Skeletal muscle tissue (tissue), 4 donors: ENCODE measurements around the gene PIGU. TPM values are rescaled to one million over a fixed set of nuclear protein-coding genes. Genes with fewer than 3 reads are reported as not detected.
"Not testable (repeated sequence)": the region's sequence is repeated elsewhere in the genome, so short reads cannot be mapped to it uniquely, and the experiment has no call there.

ENCODE experiments used
- H3K27ac ChIP-seq: one replicate; pipeline ENCODE4 v1.7.0; 2013; ENCODE audit warnings: mild to moderate bottlenecking, low read depth, low read length, inconsistent platforms
- H3K27me3 ChIP-seq, 3 donors: one replicate each; pipeline ENCODE4 v1.7.0; 2013; ENCODE audit warnings: low read length in 3 of 3; ENCODE audit not compliant: control insufficient read depth in 3 of 3, insufficient read depth in 3 of 3
- H3K36me3 ChIP-seq, 3 donors: one replicate each; pipeline ENCODE4 v1.7.0; 2013; ENCODE audit warnings: low read length in 3 of 3; ENCODE audit not compliant: control insufficient read depth in 3 of 3, insufficient read depth in 3 of 3
- H3K4me1 ChIP-seq, 3 donors: one replicate each; pipeline ENCODE4 v1.7.0; 2013; ENCODE audit warnings: low read length in 3 of 3, mild to moderate bottlenecking in 3 of 3; ENCODE audit not compliant: control insufficient read depth in 3 of 3, insufficient read depth in 3 of 3
- H3K4me3 ChIP-seq, 3 donors: one replicate each; pipeline ENCODE4 v1.7.0; 2013; ENCODE audit warnings: low read length in 3 of 3
- H3K9ac ChIP-seq, 3 donors: one replicate each; pipeline ENCODE4 v1.7.0; 2013; ENCODE audit warnings: low read length in 3 of 3, mild to moderate bottlenecking in 3 of 3, moderate library complexity in 2 of 3, low read depth in 1 of 3
- H3K9me3 ChIP-seq, 3 donors: one replicate each; pipeline ENCODE4 v1.7.0; 2013; ENCODE audit warnings: low read length in 3 of 3; ENCODE audit not compliant: control insufficient read depth in 3 of 3
- total RNA-seq: library from RNA; depleted of rRNA; stranded (reverse); fragments of >200 nt; gene quantifications from one replicate; pipeline ENCODE4 v1.2.3, GENCODE V29; 2014
- donor health status: Osteomylitis.

PIGU gene, protein sequence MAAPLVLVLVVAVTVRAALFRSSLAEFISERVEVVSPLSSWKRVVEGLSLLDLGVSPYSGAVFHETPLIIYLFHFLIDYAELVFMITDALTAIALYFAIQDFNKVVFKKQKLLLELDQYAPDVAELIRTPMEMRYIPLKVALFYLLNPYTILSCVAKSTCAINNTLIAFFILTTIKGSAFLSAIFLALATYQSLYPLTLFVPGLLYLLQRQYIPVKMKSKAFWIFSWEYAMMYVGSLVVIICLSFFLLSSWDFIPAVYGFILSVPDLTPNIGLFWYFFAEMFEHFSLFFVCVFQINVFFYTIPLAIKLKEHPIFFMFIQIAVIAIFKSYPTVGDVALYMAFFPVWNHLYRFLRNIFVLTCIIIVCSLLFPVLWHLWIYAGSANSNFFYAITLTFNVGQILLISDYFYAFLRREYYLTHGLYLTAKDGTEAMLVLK
- 11.0 TPM for total RNA-seq

DNA sequence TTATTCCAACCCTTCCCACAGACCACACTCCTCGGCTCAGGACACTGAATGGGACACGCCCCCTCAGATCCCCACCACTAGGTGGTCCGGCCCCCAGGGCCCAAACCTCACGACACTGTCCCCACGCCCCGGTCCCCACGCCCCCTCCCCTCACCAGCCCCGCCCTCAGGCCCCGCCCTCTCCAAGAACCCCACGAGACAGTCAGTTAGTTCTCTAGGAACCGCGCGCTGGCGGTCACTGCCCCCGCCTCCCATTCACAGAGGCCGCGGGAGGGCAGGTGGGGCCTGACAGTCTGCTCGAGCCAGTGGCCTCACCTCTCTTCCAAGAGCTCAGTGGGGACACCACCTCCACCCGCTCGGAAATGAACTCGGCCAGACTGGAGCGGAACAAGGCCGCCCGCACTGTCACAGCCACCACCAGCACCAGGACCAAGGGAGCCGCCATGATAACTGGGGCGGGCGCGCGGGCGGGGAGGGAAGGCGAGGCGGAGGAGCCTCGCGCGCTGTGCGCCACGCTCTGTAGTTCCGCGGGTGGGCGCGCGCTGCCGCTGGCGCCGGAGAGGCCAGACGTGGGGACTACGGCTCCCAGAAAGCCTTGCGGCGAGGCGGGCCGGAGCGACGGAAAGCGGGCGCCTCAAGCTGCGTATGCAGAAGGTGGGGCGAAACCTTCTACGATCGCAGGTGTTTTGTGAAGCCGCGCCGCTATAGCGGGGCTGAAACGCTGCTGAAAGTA is at the start of gene PIGU:
TSS of gene PIGU (minus strand) at position 451 of the 732 bp plus-strand sequence. CDS start at position 444, 7 bp downstream.
- Histone ChIP-seq H3K4me1 (peaks cover 6 to 7% (median 6%) of the 10 kb centered on the region in 3 donors), H3K4me3 (peak within 1 kb of the TSS; percentile 86 to 90 (median 88)), H3K27me3 (no peaks in the 10 kb centered on the region), H3K9ac (peak within 1 kb of the TSS; percentile 76 to 82 (median 81)), H3K9me3 (no peaks in the 10 kb centered on the region), H3K27ac (peak within 1 kb of the TSS; percentile 71), H3K36me3 (no peaks in the 10 kb centered on the region)

DNA sequence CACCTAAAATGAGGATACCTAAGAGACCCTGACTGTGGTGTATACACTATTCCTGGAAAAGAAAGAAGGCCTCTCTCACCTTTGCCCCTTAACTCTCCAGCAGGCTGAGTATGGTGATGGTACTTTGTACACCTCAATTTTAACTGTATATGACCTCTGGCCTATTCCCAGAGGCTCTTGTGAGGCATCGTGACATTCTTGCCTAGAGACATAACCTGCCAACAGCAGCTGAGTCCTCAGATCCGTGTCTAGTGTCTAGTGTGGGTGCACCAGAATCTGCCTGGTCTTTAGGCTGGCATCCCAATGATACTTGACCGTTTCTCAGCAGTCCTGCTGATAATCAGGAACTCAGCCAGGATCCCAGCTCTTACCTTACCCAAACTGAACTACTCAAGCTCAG is 47.3 kb upstream of the PIGU start:
- Histone ChIP-seq H3K27ac (no peak overlapping the region), H3K9ac (no peak overlapping the region), H3K4me3 (no peak overlapping the region), H3K36me3 (peaks cover 5 to 44% (median 31%) of the 10 kb centered on the region in 3 donors), H3K27me3 (no peaks in the 10 kb centered on the region), H3K9me3 (no peaks in the 10 kb centered on the region), H3K4me1 (peaks cover 0 to 5% (median 0%) of the 10 kb centered on the region in 3 donors)

DNA sequence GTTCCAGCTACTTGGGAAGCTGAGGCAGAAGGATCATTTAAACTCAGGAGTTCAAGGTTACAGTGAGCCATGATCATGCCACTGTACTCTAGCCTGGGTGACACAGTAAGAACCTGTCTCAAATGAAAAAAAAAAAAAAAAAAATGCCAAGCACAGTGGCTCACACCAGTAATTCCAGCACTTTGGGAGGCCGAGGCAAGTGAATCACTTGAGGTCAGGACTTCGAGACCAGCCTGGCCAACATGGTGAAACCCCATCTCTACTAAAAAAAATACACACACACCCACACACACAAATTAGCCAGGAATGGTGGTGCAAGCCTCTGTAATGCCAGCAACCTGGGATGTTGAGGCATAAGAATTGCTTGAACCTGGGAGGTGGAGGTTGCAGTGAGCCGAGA is 45.7 kb upstream of the PIGU start:
- H3K9me3 ChIP-seq, H3K27me3 ChIP-seq, H3K4me3 ChIP-seq, H3K4me1 ChIP-seq, H3K9ac ChIP-seq, H3K27ac ChIP-seq: not testable (repeated sequence)
- H3K36me3 ChIP-seq = peaks cover 5 to 37% (median 33%) of the 10 kb centered on the region in 3 donors

DNA sequence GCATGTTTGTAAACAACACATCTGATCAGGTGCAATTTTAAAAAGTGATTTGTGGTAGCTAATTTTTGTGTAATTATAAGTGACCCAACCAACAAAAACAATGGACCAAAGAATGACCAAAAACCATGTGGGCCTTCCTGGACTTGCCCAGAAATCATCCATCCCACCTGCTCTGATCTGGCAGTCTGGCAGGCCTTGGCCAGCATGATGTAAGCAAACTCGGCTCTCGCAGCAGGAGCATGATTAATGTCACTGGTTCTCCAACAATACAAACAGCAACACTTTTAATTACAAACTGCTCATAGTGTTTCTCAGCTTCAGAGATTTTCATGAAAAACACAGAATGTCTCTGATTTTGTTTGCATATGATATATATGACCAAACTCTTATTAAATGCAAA is 43.4 kb upstream of the PIGU start:
- no peak overlapping the region for H3K27ac ChIP-seq
- peaks cover 0 to 5% (median 0%) of the 10 kb centered on the region in 3 donors for H3K4me1 ChIP-seq
- no peak overlapping the region for H3K4me3 ChIP-seq
- H3K36me3 ChIP-seq = peaks cover 5 to 28% (median 19%) of the 10 kb centered on the region in 3 donors
- no peaks in the 10 kb centered on the region for H3K27me3 ChIP-seq
- no peaks in the 10 kb centered on the region for H3K9me3 ChIP-seq
- no peak overlapping the region for H3K9ac ChIP-seq

DNA sequence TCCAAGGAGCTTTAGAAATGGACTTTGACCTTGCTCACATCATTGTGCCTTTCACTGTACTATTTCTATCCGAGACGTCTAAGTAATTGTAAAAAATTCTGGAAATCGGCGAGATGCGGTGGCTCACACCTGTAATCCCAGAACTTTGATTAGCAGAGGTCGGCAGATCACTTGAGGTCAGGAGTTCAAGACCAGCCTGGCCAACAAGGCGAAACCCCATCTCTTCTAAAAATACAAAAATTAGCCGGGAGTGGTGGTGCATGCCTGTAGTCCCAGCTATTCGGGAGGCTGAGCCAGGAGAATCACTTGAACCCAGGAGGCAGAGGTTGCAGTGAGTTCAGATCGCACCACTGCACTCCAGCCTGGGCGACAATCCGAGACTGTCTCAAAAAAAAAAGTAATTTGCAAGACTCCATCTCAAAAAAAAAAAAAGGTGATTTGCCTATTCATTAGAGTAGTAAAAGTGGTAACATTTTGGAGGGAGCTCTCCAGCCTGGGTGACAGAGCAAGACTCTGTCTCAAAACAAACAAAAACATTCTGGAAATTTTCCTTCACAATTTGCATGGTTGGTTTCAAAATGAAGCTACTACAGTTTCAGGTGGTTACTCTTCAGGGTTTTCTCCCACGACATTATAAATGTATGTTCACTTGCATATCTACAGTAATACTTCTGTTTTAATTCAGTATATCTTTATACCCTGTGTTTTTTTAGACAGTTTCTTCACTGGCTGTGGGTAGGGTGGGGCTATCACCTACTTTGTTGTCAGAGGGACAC is 42.5 kb upstream of the PIGU start:
- not testable (repeated sequence) for H3K4me3 ChIP-seq, H3K27me3 ChIP-seq, H3K27ac ChIP-seq, H3K4me1 ChIP-seq, H3K9me3 ChIP-seq, H3K9ac ChIP-seq
- H3K36me3 ChIP-seq = peaks cover 4 to 27% (median 13%) of the 10 kb centered on the region in 3 donors

DNA sequence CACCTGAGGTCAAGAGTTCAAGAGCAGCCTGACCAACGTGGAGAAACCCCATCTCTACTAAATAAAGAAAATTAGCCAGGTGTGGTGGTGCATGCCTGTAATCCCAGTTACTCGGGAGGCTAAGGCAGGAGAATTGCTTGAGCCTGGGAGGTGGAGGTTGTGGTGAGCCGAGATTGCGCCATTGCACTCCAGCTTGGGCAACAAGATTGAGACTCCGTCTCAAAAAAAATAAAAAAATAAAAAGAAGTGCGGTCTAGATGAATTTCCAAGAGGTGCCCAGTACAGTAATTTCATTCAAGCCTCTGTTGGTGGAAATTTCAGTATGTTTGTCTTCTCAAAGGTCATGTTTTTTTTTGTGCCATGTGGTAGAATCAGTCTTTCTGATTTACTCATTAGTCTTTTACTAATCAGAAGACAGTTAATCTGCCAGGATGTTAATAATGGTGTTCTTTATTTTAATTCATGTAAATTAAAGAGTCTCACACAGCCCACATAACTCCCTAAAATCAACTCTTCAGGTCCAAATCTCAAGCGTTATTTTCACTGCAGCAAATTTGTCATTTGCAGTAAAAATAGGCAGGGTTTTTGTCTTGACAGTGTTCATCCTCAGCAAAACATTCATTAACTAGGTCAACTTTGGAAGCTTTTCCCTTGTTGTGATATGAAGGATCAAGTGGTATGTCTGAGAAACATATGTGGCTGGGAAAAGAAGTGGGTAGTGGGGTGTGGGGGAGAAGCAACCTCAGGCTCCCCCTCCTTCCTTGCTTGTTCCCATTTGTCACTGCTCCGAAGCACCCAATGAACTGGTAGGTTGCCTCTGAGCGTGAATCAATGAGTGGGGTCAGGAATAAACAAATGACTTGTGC is 40.6 kb upstream of the PIGU start:
- H3K9me3 ChIP-seq = no peaks in the 10 kb centered on the region
- H3K4me3 ChIP-seq = no peak overlapping the region
- no peaks in the 10 kb centered on the region for H3K27me3 ChIP-seq
- no peak overlapping the region for H3K9ac ChIP-seq
- H3K36me3 ChIP-seq = peaks cover 0 to 27% (median 14%) of the 10 kb centered on the region in 3 donors
- no peak overlapping the region for H3K27ac ChIP-seq
- H3K4me1 ChIP-seq = peaks cover 0 to 17% (median 5%) of the 10 kb centered on the region in 3 donors

DNA sequence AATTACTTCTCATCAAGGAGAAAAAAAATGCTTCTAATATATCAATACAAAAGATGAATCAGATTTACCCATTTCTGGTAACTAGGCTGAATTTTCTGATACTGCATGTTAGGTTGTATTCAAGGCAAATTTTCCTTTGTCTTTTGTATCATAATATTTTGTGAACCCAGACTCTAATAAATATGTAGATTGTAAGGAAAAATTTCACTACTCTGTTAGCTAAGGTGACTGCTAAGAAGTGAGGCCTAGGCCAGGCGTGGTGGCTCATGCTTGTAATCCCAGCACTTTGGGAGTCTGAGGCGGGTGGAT is 40.0 kb upstream of the PIGU start:
- Histone ChIP-seq H3K4me3 (no peak overlapping the region), H3K27ac (no peak overlapping the region), H3K9me3 (no peaks in the 10 kb centered on the region), H3K36me3 (peaks cover 0 to 29% (median 17%) of the 10 kb centered on the region in 3 donors), H3K27me3 (no peaks in the 10 kb centered on the region), H3K4me1 (peaks cover 0 to 17% (median 5%) of the 10 kb centered on the region in 3 donors), H3K9ac (no peak overlapping the region)

DNA sequence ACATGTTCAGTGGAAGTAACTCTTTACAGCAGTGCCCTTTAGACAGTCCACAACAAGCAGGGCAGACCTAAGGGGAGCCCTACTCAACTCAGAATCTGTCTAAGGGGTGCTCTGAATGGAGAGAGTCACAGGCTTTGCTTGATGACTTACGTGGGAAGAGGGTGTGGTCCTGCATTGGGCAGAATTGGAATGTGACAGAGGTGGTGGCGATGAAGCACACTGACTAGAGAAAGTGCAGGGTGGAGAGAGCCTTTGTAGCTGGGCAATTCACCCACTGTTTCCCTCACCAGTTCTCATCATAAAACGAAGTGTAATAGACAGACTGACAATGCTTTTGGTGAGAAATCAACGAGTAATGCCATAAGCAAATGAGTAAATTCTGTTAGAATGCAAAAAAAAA is 38.5 kb upstream of the PIGU start:
- H3K9me3 ChIP-seq = no peaks in the 10 kb centered on the region
- no peak overlapping the region for H3K9ac ChIP-seq
- H3K4me1 ChIP-seq = peaks cover 4 to 26% (median 14%) of the 10 kb centered on the region in 3 donors
- no peak overlapping the region for H3K4me3 ChIP-seq
- no peaks in the 10 kb centered on the region for H3K27me3 ChIP-seq
- H3K27ac ChIP-seq = no peak overlapping the region
- peaks cover 0 to 35% (median 31%) of the 10 kb centered on the region in 3 donors for H3K36me3 ChIP-seq

DNA sequence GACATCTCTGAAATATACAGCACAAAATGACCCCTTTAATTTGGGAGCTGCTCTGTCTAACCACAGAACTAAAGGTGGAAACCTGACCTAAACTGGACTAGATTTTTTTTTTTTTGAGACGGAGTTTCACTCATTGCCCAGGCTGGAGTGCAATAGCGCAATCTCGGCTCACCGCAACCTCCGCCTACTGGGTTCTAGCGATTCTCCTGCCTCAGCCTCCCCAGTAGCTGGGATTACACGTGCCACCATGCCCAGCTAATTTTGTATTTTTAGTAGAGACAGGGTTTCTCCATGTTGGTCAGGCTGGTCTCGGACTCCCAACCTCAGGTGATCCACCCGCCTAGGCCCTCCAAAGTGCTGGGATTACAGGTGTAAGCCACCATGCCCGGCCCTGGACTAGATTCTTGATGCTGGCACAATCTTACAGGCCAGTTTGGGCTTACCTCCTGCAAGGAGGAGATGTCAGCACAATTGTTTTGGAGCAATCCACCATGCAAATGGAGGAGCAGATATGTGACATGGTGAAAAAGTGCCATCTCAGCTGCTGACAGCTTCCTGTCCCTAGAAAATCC is 37.1 kb upstream of the PIGU start:
- H3K27ac ChIP-seq, H3K9me3 ChIP-seq, H3K27me3 ChIP-seq, H3K9ac ChIP-seq, H3K4me3 ChIP-seq: not testable (repeated sequence)
- peaks cover 0 to 35% (median 31%) of the 10 kb centered on the region in 3 donors for H3K36me3 ChIP-seq
- H3K4me1 ChIP-seq = peaks cover 8 to 33% (median 18%) of the 10 kb centered on the region in 3 donors
